Measurements from ENCODE around the gene S1PR4. TPM values are rescaled to one million over a fixed set of nuclear protein-coding genes. Genes with fewer than 3 reads are reported as not detected.

Gene S1PR4
- total RNA-seq, 4 donors from 2014 or later: 1.6 to 9.9 (median 2.5) TPM

DNA sequence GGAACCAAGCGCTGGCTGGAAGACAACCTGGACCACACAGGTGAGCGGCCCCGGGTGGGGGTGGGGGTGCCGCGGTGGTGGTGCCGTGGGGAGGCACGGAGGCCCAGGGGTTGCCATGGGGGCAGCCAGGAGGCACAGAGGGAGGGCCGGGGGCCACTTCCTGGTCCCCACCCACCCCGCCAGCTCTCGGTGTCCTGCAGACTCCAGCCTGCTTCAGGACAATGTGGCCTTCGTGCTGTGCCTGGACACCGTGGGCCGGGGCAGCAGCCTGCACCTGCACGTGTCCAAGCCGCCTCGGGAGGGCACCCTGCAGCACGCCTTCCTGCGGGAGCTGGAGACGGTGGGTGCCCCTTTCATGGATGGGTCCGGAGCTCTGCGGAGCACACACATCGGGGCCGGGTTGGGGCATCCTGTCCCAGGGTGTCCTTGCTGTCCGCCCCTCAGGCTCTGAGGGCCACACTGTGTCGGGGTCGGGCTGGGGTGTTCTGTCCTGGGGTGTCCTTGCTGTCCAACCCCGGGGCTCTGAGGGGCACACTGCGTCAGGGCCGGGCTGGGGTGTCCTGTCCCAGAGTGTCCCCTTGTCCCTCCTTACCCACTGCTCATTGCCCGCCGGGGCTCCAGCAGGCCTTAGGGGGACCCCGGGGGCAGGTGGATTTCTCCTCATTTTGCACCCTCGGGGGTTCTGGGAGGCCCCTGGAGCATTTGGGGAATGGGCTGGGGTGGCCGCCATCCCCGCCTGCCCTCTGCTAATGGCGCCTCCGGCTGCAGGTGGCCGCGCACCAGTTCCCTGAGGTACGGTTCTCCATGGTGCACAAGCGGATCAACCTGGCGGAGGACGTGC is 25.5 kb downstream of the S1PR4 start:
- Histone ChIP-seq H3K4me1 (no peaks in the 10 kb centered on the region), H3K27ac (no peak overlapping the region), H3K9me3 (no peaks in the 10 kb centered on the region), H3K4me3 (no peak overlapping the region), H3K27me3 (no peaks in the 10 kb centered on the region), H3K36me3 (peaks cover 0 to 69% (median 0%) of the 10 kb centered on the region in 3 donors)
- TF ChIP-seq, protein P1, sequence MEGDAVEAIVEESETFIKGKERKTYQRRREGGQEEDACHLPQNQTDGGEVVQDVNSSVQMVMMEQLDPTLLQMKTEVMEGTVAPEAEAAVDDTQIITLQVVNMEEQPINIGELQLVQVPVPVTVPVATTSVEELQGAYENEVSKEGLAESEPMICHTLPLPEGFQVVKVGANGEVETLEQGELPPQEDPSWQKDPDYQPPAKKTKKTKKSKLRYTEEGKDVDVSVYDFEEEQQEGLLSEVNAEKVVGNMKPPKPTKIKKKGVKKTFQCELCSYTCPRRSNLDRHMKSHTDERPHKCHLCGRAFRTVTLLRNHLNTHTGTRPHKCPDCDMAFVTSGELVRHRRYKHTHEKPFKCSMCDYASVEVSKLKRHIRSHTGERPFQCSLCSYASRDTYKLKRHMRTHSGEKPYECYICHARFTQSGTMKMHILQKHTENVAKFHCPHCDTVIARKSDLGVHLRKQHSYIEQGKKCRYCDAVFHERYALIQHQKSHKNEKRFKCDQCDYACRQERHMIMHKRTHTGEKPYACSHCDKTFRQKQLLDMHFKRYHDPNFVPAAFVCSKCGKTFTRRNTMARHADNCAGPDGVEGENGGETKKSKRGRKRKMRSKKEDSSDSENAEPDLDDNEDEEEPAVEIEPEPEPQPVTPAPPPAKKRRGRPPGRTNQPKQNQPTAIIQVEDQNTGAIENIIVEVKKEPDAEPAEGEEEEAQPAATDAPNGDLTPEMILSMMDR (IDR thresholded peaks at IDR 0.05): no peak
- no peak for TF ChIP-seq POLR2A (IDR thresholded peaks at IDR 0.05)
- no peak for DNase-seq

DNA sequence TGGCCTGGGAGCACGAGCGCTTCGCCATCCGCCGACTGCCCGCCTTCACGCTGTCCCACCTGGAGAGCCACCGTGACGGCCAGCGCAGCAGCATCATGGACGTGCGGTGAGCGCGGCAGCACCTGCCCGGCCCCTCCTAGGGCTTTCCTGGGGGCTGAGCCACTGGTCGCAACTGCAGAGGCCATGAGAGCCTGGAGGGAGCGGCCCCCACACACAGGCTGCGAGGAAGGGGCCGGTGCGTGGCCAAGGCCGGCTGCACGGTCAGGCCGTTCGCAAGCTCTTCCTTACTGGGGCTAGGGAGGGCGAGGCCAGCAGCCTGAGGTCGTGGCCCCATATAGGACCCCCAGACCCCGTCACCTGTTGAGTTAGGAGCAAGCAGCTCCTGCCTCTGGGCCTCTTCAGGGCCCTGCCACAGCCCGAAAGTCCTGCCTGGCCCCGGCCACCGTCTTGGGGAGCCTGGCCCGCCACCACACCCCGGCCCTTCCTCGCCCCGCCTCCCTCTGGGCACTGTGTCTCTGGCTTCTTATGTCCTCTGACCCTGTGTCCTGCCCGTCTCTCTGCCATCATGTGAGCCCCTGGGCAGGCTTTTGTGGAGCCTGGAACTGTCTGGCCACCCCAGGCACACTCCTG is 26.2 kb downstream of the S1PR4 start:
- Histone ChIP-seq H3K27ac (no peak overlapping the region), H3K4me3 (no peak overlapping the region), H3K36me3 (peaks cover 0 to 69% (median 0%) of the 10 kb centered on the region in 3 donors), H3K9me3 (no peaks in the 10 kb centered on the region), H3K4me1 (no peaks in the 10 kb centered on the region), H3K27me3 (no peaks in the 10 kb centered on the region)
- no peak for DNase-seq
- TF ChIP-seq, protein P1 (IDR thresholded peaks at IDR 0.05): no peak
- no peak for TF ChIP-seq POLR2A (IDR thresholded peaks at IDR 0.05)

DNA sequence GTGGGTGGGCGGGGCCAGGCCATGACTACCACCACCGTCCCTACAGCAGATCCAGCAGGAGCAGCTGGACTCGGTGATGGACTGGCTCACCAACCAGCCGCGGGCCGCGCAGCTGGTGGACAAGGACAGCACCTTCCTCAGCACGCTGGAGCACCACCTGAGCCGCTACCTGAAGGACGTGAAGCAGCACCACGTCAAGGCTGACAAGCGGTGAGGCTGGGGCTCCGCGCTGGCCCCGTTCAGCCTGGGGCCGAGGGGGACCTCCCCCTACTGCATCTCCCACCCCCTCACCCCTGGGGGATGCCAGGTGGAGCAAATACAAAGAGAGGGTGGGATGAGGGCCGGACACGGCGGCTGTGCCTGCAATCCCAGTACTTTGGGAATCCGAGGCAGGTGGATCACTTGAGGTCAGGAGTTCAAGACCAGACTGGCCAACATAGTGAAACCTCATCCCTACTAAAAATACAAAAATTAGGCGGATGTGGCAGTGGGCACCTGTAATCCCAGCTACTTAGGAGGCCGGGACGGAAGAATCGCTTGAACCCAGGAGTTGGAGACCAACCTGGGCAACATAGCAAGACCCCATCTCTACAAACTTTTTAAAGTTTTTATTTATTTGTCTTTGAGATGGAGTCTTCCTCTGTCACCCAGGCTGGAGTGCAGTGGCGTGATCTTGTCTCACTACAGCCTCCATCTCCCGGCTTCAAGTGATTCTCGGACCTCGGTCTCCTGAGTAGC is 27.8 kb downstream of the S1PR4 start:
- Histone ChIP-seq H3K4me3 (no peak overlapping the region), H3K4me1 (no peaks in the 10 kb centered on the region), H3K27me3 (no peaks in the 10 kb centered on the region), H3K36me3 (peaks cover 0 to 60% (median 0%) of the 10 kb centered on the region in 3 donors), H3K9me3 (no peaks in the 10 kb centered on the region), H3K27ac (no peak overlapping the region)
- TF ChIP-seq, protein P1 (IDR thresholded peaks at IDR 0.05): no peak
- TF ChIP-seq POLR2A (IDR thresholded peaks at IDR 0.05): no peak
- no peak for DNase-seq

DNA sequence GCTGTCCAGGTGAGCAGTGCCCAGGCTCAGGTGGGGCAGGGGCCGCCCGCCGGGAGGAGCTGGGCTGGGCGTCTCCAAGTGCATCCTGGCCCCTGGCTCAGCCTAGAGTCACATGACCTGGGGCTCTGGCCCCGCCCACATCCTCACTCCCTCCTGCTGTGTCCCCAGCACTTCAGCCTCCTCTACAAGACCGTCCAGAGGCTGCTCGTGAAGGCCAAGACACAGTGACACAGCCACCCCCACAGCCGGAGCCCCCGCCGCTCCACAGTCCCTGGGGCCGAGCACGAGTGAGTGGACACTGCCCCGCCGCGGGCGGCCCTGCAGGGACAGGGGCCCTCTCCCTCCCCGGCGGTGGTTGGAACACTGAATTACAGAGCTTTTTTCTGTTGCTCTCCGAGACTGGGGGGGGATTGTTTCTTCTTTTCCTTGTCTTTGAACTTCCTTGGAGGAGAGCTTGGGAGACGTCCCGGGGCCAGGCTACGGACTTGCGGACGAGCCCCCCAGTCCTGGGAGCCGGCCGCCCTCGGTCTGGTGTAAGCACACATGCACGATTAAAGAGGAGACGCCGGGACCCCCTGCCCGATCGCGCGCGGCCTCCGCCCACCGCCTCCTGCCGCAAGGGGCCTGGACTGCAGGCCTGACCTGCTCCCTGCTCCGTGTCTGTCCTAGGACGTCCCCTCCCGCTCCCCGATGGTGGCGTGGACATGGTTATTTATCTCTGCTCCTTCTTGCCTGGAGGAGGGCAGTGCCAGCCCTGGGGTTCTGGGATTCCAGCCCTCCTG is 29.1 kb downstream of the S1PR4 start:
- H3K27me3 ChIP-seq: no peaks in the 10 kb centered on the region
- no peak overlapping the region for H3K27ac ChIP-seq
- no peak for TF ChIP-seq POLR2A (IDR thresholded peaks at IDR 0.05)
- TF ChIP-seq, protein P1 (IDR thresholded peaks at IDR 0.05): no peak
- H3K36me3 ChIP-seq: peaks cover 0 to 49% (median 0%) of the 10 kb centered on the region in 3 donors
- H3K4me1 ChIP-seq: no peaks in the 10 kb centered on the region
- no peaks in the 10 kb centered on the region for H3K9me3 ChIP-seq
- no peak overlapping the region for H3K4me3 ChIP-seq
- no peak for DNase-seq

All from Peyer's patch (tissue), 4 donors.